Mucosa of gallbladder (tissue), 1 donor: ENCODE results near the gene DLGAP4. TPM values are rescaled to one million over a fixed set of nuclear protein-coding genes. Genes with fewer than 3 reads are reported as not detected.

ENCODE experiments used
- DNase-seq: peaks from one replicate; pipeline ENCODE4 v3.0.0-alpha.2; 2020; ENCODE audit warnings: low spot score
- total RNA-seq: library from RNA; stranded (reverse); gene quantifications from one replicate; pipeline ENCODE4 v1.2.1, GENCODE V29; 2021
- donor health status: DM: no; HTN: no; CAD: no.

Gene DLGAP4
- total RNA-seq, 1 donor from 2014 or later, result 78.4 TPM

DNA sequence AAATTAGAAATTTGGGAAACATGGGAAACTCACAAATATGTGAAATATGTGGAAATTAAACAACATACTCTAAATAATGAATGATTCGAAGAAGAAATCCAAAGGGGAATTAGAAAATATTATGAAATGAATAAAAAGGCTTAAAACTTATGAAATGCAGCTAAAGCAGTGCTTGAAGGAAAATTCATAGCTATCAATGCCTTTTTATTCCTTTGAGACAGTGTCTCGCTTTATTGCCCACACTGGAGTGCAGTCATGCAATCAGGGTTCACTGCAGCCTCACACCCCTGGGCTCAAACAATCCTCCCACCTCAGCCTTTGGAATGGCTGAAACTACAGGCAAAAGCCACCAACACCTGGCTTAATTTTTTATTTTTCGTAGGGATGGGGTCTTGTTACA is 259.4 kb downstream of the DLGAP4 start:
- no peak for DNase-seq

DNA sequence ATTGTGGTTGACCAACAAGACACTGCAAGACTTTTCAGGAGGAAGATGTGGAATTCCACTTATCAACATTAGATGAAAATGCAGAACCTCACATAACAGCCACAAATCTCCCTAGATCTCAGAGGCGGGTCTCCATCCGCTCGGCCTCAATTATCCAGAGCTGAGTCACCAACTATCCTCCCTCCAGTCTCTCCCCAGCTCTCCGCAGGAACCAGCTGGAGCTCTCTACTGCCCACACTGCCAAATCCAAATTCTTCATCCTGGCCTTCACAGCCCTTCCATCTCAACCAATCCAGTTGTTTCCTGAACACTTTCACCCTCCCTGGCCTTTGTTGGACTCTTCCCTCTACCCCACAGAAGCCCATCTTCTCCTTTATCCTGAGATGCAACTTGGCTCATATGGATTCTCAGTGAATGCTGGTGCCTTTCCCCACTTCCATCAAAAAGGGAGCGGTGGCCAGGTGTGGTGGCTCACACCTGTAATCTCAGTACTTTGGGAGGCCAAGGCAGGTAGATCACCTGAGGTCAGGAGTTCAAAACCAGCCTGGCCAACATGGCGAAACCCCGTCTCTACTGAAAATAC is 263.8 kb downstream of the DLGAP4 start:
- no peak for DNase-seq

DNA sequence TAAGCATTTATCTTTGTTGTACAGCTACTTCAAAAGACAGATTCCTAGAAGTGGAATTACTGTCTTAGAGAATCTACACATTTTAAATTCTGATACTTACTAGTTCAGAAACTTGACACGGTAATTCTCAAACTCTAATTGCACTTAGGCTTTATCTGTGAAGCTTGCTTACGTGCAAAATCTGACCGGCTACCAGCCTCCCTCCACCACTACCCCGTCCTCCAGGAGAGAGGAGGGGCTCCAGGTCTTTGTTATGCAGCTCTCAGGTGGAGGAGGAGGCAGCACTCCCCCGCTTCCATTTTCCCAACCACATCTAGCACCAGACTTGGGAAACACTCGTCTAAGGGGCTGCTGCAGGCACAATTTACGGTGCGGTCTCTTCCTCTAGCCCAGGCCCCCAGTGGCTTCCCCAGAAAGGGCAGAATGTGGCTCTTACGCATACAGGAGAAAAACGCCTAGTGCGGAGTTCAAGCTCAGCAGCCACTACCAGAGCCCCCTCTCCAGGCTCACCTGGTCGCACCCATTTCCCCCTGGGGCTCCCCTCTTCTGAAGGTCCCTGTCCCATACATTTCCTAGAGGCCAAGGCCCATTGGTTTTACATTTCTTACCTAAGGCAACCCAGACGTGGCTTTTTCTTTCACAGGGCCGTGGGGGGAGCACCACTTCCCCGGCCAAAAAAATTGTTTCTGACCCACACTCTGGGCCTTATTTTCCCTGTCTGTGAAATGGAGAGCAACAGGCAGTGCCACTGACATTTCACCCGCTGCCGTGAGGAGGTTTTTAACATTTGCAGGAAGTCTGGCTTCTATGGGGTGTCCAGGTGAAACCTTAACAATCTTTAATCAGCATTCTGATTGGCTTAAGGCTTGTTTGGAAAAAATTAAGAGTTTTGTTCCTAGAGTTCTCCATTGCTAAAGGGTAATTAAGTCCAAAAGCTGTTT is 265.7 kb downstream of the DLGAP4 start:
- DNase-seq, result no peak

DNA sequence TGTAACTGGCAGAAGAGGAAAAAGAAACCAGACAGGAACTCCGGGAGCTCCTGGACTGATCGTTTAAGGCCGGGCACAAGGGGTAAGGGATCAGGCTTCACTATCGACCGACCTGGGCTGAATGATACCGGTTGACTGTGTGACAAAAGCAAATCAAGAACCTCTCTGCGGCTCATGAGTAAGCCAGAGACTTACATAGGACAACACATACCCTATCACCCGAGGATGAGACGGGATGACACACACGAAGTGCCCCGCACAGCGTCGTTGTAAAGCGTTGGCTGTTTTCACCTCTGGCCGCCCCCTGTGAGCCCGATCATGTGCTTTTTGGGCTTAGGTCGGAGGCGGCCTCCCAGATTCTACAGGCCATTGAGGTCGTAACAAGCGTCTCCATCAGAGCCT is 266.6 kb downstream of the DLGAP4 start:
- DNase-seq, result peak; percentile 69

DNA sequence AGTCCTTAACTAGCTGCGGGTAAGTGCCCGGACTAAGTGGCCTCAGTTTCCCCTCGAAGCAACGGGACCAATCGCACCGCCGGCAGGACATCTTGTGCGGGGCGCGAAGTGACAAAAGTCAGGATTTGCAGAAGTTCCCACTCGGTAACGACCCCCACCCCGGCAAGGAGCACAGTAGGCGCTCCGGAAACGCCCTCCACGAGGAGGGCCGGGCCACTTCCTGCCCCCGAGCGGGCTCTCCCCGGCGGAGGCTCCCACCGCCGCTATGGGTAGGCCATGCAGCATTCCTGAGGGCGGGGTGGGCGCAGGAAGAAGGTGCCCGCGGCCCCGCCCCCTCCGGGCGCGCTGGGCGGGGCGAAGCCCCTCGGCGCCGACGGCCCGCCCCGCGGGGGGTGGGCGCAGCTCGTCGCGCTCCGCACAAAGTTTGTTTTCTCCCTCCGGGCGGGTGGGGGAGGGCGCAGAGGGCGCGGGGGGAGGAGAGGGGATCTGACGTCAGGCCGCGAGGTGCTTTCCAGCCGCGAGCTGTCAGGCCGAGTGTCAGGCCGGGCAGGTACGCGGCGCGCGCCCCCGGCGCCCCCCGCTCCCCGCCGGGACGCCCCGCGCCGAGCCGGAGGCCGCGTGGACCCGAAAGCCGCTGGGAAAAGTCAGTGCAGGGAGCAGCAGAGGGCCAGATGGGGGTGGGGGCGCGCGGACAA is 267.1 kb downstream of the DLGAP4 start, which contains the start of gene TGIF2:
Gene TGIF2 (plus strand): TSS at position 495 of the 695 bp plus-strand sequence. CDS start 5,178 bp downstream, outside the sequence.
- DNase-seq, result peak; percentile 84

DNA sequence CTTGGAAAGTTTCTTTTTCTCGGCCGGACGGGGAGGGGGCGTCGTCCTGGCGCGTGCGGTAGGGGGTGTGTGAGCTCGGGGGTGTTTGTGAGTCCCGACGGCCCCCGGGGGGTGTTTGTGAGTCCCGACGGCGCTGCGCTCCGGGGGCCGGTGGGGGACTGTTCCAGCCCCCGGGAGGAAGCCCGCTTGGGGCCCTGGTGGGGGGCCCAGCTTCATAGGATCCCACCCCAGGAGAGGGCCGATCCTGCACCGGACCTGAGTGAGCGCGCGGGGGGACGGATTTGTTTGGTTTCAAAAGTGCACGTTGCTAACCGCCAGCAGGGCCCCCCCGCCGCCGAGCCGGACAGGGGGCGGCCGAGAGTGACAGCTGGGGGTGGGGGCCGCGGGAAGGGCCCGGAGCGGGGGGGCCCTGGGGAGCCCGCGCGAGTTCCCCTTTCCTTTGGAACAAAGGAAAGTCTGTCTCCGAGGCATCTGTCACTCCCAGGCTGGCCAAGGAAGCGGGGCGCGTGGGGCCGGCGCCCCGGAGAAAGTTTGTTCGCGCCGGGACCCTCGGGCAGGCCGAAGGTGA is 267.7 kb downstream of the DLGAP4 start:
- no peak for DNase-seq

DNA sequence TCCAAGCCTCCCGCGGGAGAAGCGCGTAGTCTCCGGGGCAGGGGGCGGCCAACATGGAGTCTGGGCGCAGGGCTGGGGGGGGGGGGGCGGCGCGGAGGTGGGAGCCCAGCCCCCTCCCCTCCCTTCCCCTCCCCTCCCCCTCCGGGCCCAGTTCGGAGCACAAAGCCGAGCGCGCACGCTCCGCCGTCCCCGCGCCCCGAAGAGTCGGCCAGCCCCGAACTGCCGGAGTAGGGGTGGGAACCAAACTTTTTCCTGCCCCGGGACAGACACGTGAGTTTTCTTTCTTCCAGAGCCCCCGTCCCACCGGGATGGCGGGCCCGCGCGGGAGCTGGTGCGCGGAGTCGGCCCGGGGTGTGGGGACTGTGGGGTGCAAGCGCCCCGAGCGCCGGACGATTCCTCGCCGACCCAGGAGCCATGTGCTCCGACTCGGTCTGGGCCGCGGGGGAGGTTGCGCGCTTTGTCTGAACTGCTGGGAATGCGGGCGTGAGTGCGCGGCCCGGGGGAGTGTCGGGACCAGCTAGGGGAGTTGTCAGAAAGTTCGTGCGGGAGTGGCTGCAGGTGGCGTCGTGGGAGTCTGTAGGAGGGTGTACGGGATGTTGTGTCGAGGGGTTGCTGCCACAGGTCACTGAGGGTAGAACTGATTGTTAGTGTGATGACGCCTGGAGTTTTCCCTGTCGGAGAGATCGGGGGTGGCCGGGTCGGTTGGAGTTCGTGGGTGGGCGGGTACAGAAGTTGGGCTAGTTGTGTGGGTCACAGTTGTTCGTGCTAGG is 268.4 kb downstream of the DLGAP4 start:
- peak; percentile 27 for DNase-seq

DNA sequence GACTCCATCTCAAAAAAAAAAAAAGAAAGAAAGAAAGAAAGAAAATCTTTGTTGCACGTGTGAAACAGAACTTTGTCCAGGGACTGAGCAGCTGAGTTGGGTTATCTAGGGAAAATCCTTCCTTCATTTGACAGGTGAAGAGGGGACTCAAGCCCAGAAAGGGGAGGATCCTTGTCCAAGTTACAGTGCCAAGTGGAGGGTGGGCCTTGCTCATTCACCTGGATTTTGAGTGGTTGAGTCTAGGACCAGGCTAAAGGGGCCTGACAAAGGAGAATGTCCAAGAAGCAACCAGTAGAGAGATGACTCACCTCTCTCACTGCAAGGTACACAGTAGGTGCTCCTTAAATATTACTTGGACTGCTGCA is 269.9 kb downstream of the DLGAP4 start:
- DNase-seq, result no peak

Other genes starting within 250 kb of the DLGAP4 start
- 136 TPM for gene EPB41L1, start 151.6 kb upstream of the DLGAP4 start, total RNA-seq
- gene AAR2, start 69.9 kb upstream of the DLGAP4 start, total RNA-seq, result 26.1 TPM
- gene MYL9, start 235.2 kb downstream of the DLGAP4 start, total RNA-seq, result 1,833 TPM